NCI-H187 (cell line): ENCODE results near the gene PRICKLE3.
"Not testable (repeated sequence)": the region's sequence is repeated elsewhere in the genome, so short reads cannot be mapped to it uniquely, and the experiment has no call there.

Experiments
- DNase-seq, 2 experiments: peaks; one replicate each; lab custom pipeline; 2025; lab: John Stamatoyannopoulos, UW

The PRICKLE3 gene

GRCh38 chrX:49179358-49179757 lies 6.8 kb downstream of the PRICKLE3 start:
- no peak for DNase-seq

- no peak for DNase-seq
Observed at GRCh38 chrX:49178537-49178936, 7.6 kb downstream of the PRICKLE3 start.

- DNase-seq: no peak
Observed at GRCh38 chrX:49177873-49178480, 8.2 kb downstream of the PRICKLE3 start.

GRCh38 chrX:49177338-49177833 lies 8.8 kb downstream of the PRICKLE3 start:
- no peak for DNase-seq

GRCh38 chrX:49176421-49177326 lies 9.5 kb downstream of the PRICKLE3 start:
- no peak for DNase-seq

GRCh38 chrX:49175435-49176274 lies 10.5 kb downstream of the PRICKLE3 start:
- no peak for DNase-seq

- DNase-seq: no peak
Observed at GRCh38 chrX:49174723-49175122, 11.4 kb downstream of the PRICKLE3 start.

GRCh38 chrX:49173544-49173943 lies 12.6 kb downstream of the PRICKLE3 start:
- DNase-seq: not testable (repeated sequence)

- DNase-seq: peak in 1 of 2 experiments; percentile 24
Observed at GRCh38 chrX:49172280-49172780, 13.8 kb downstream of the PRICKLE3 start.

GRCh38 chrX:49171752-49172279 lies 14.4 kb downstream of the PRICKLE3 start, which contains the start of gene PLP2:
Gene PLP2, plus strand, starts transcription at chrX:49171898. Its CDS starts 103 bp downstream, at chrX:49172001.
- no peak for DNase-seq

- DNase-seq: no peak
Observed at GRCh38 chrX:49167740-49168108, 18.4 kb downstream of the PRICKLE3 start.

- no peak for DNase-seq
Observed at GRCh38 chrX:49166914-49167739, 19.0 kb downstream of the PRICKLE3 start.

- peak; percentile 56 to 68 for DNase-seq
Observed at GRCh38 chrX:49165901-49166881, 20.0 kb downstream of the PRICKLE3 start.

- no peak for DNase-seq
Observed at GRCh38 chrX:49164589-49165360, 21.4 kb downstream of the PRICKLE3 start.

- peak; percentile 23 to 49 for DNase-seq
Observed at GRCh38 chrX:49163555-49164419, 22.4 kb downstream of the PRICKLE3 start.

GRCh38 chrX:49162620-49163019 lies 23.6 kb downstream of the PRICKLE3 start, which contains the start of gene MAGIX:
Gene MAGIX, plus strand, starts transcription at chrX:49162758. Its CDS starts 132 bp downstream, at chrX:49162890.
- no peak for DNase-seq

GRCh38 chrX:49161632-49162031 lies 24.5 kb downstream of the PRICKLE3 start:
- DNase-seq: no peak

- no peak for DNase-seq
Observed at GRCh38 chrX:49160908-49161307, 25.3 kb downstream of the PRICKLE3 start.
